ENCODE data around the gene IL16.

DNA sequence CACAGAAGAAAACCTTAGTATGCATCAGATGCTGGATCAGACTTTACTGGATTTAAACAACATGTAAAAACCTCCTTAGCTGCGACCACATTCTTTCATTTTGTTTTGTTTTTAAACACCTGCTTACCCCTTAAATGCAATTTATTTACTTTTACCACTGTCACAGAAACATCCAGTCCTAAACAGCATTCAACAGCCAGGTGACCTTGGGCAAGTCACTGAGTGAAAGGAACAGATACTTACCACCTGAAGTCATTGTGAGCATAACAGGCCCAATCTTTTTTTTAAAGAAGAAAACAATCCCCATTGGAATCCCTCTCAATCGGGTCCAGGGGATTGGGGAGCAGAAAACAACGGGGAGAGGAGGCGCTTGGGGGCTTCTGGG lies 126.9 kb downstream of the IL16 start:
- no peak for TF ChIP-seq CTCF (IDR thresholded peaks at IDR 0.05)
- no peak for TF ChIP-seq POLR2A (IDR thresholded peaks at IDR 0.05)
